Fibroblast of the aortic adventitia (primary cell): ENCODE data around the gene FOXP1. TPM values are rescaled to one million over a fixed set of nuclear protein-coding genes. Genes with fewer than 3 reads are reported as not detected.

ENCODE experiments used
- DNase-seq: peaks from one replicate; pipeline ENCODE4 v3.0.0-alpha.2; 2010; ENCODE audit warnings: low read depth
- H3K4me3 ChIP-seq: 2 replicates; pipeline ENCODE4 v1.5.1; 2011; ENCODE audit warnings: low read depth, mild to moderate bottlenecking, control low read depth, low read length, moderate library complexity
- total RNA-seq: library from RNA; depleted of rRNA; stranded (reverse); fragments of >200 nt; gene quantifications from 2 replicates; pipeline ENCODE4 v1.2.3, GENCODE V29; 2012; ENCODE audit warnings: low replicate concordance
- TF ChIP-seq, protein P1 (sequence below): IDR thresholded peaks from 2 replicates; pipeline ENCODE4 v1.5.1; 2011; ENCODE audit warnings: mild to moderate bottlenecking, low read length, control low read depth, inconsistent platforms; ENCODE audit not compliant: insufficient read depth

FOXP1 gene
- total RNA-seq, 1 donor, result 115 TPM

- no peak for DNase-seq
- TF ChIP-seq, protein P1, sequence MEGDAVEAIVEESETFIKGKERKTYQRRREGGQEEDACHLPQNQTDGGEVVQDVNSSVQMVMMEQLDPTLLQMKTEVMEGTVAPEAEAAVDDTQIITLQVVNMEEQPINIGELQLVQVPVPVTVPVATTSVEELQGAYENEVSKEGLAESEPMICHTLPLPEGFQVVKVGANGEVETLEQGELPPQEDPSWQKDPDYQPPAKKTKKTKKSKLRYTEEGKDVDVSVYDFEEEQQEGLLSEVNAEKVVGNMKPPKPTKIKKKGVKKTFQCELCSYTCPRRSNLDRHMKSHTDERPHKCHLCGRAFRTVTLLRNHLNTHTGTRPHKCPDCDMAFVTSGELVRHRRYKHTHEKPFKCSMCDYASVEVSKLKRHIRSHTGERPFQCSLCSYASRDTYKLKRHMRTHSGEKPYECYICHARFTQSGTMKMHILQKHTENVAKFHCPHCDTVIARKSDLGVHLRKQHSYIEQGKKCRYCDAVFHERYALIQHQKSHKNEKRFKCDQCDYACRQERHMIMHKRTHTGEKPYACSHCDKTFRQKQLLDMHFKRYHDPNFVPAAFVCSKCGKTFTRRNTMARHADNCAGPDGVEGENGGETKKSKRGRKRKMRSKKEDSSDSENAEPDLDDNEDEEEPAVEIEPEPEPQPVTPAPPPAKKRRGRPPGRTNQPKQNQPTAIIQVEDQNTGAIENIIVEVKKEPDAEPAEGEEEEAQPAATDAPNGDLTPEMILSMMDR, result no peak
- no peak overlapping the region for H3K4me3 ChIP-seq
Observed at GRCh38 chr3:71417791-71418190, 165.7 kb downstream of the FOXP1 start.

GRCh38 chr3:71416876-71417275 is 166.7 kb downstream of the FOXP1 start:
- H3K4me3 ChIP-seq, result no peak overlapping the region
- DNase-seq, result no peak
- TF ChIP-seq, protein P1, result no peak

DNA sequence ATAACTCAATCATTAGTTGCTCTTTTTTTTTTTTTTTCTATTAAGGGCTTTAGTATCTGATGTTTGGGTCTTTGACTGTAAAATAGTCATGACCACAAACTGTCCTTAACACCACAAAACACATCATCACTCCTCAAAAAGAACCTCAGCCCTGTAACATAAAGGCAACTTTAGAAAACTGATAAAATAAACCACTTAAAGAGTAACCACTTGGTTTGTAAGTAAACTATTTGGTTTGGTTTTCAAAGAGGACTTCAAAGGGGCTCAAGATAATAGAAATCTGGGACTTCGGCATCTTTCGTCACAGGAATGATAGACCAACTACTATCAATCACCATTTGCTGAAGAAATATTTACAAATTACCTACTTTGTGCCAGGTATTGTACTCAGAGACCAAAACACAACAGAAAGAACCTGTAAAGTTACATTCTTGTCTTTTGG is 167.8 kb downstream of the FOXP1 start:
- TF ChIP-seq, protein P1, result no peak
- no peak overlapping the region for H3K4me3 ChIP-seq
- DNase-seq, result no peak

DNA sequence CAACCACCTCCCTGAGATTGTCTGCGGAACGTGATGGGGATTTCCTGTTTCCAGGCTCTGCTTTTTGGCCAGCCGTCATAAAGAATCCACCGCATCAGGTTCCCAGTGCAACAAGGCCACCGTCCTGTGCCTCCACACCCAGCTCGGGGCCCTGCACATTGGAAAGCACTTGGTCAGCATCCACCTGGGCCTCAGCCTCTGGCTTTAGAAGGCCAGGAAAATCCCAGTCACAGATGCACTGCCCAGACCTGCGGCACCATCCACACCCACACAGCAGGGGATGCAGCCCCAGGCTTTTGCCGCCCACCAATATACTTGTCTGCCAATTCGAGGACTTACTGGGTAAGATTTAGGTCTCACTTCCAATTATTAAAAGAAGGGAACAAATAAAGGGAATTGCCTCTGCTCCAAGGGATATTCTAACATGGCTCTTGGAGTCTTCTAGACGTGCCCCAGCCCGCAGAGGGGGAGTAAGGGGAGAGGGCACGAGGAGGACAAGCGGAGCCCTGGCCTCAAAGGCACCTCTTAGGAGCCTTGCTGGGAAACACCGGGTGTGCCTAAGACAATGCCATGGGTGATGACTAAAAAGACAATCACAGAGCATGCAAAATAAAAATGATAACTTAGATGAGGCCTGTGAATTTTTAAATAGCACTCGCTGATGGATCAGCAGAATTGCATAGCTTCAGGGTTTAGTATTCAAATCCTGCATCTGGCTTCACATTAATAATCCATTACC is 169.2 kb downstream of the FOXP1 start:
- H3K4me3 ChIP-seq, result no peak overlapping the region
- no peak for DNase-seq
- TF ChIP-seq, protein P1, result no peak

GRCh38 chr3:71413572-71413971 is 170.0 kb downstream of the FOXP1 start:
- H3K4me3 ChIP-seq, result no peak overlapping the region
- TF ChIP-seq, protein P1, result no peak
- DNase-seq, result no peak

DNA sequence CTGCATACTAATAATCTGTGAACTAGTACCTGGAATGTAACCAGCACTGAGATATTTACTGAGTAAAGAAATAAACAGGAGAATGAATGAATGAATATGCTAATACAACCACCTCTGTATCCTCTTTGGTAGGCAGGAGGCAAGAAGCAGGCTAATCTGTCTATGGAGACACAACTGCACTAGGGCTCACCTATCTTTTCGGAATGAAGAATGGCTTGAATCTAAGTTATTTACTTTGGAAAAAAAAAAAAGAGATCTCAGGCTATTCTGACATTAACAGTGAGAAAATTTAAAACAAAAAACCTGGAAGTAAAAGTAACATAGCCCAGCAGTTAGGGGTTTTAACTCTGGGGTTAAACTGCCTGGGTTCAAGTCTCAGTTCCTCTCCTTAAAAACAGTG is 174.2 kb downstream of the FOXP1 start:
- TF ChIP-seq, protein P1, result no peak
- DNase-seq, result no peak
- H3K4me3 ChIP-seq, result no peak overlapping the region

GRCh38 chr3:71408903-71409302 is 174.6 kb downstream of the FOXP1 start:
- H3K4me3 ChIP-seq, result no peak overlapping the region
- no peak for DNase-seq
- TF ChIP-seq, protein P1, result no peak
